Left renal cortex interstitium (tissue), 4 donors: ENCODE measurements around the gene OR2AT4. TPM values are rescaled to one million over a fixed set of nuclear protein-coding genes. Genes with fewer than 3 reads are reported as not detected.

Experiments used
- DNase-seq, 4 donors: peaks; one replicate each; pipeline ENCODE4 v3.0.0-alpha.2; 2013; ENCODE audit warnings: low read depth in 4 of 4, low spot score in 2 of 4, missing footprints in 1 of 4
- polyA plus RNA-seq, 4 donors: library from polyadenylated mRNA; unstranded; fragments of 120-200 nt; gene quantifications; one replicate each; pipeline ENCODE4 v1.2.1, GENCODE V29; 2013; ENCODE audit not compliant: insufficient read length in 4 of 4

OR2AT4 gene
- polyA plus RNA-seq, 4 donors: 0.01 to 0.06 (median 0.03) TPM; not detected in 1

- DNase-seq: no peak
Measured at GRCh38 chr11:75031771-75032549, 64.7 kb downstream of the OR2AT4 start.

Other genes with a start within 250 kb of the OR2AT4 start
- gene XRRA1, start 147.8 kb downstream of the OR2AT4 start, polyA plus RNA-seq: 10 to 100 TPM in 3 of 4 donors, 1 to 10 TPM in 1; 9.2 to 16.4 (median 13.7) TPM
- 100 to 1,000 TPM; 195 to 255 (median 212) TPM for gene SPCS2, start 147.6 kb downstream of the OR2AT4 start, polyA plus RNA-seq
- 10 to 100 TPM in 2 of 4 donors, 1 to 10 TPM in 2; 9.0 to 13.2 (median 11.2) TPM for gene NEU3, start 107.9 kb downstream of the OR2AT4 start, polyA plus RNA-seq
- gene SLCO2B1, start 54.2 kb upstream of the OR2AT4 start, polyA plus RNA-seq: 10 to 100 TPM in 1 of 4 donors, 1 to 10 TPM in 3; 6.3 to 11.7 (median 8.4) TPM
- gene TPBGL, start 143.9 kb upstream of the OR2AT4 start, polyA plus RNA-seq: under 1 TPM; 0.10 to 0.20 (median 0.13) TPM